Astrocyte (in vitro differentiated cells and primary cell): ENCODE data around the gene GET3. TPM values are rescaled to one million over a fixed set of nuclear protein-coding genes. Genes with fewer than 3 reads are reported as not detected.
"Not testable (repeated sequence)": the region's sequence is repeated elsewhere in the genome, so short reads cannot be mapped to it uniquely, and the experiment has no call there.

Experiments
- DNase-seq: peaks from one replicate; pipeline ENCODE4 v3.0.0-alpha.2; 2010; ENCODE audit warnings: low read depth
- FAIRE-seq: peaks from 2 replicates; lab custom pipeline; 2011; peaks lifted over from hg19 to GRCh38; lab: Jason Lieb, UNC
- H2AFZ ChIP-seq: 2 replicates; pipeline ENCODE4 v1.6.0; 2012; ENCODE audit warnings: low read depth, low read length, inconsistent platforms
- H3K27ac ChIP-seq: 2 replicates; pipeline ENCODE4 v1.5.1; 2011; ENCODE audit warnings: low read depth, low read length, inconsistent platforms
- H3K27me3 ChIP-seq: 2 replicates; pipeline ENCODE4 v1.6.0; 2011; ENCODE audit warnings: low read length, inconsistent platforms; ENCODE audit not compliant: insufficient read depth
- H3K36me3 ChIP-seq: 2 replicates; pipeline ENCODE4 v1.5.1; 2011; ENCODE audit warnings: low read length, inconsistent platforms; ENCODE audit not compliant: insufficient read depth
- H3K4me1 ChIP-seq: 2 replicates; pipeline ENCODE4 v1.5.1; 2011; ENCODE audit warnings: low read length, inconsistent platforms; ENCODE audit not compliant: insufficient read depth
- H3K4me2 ChIP-seq: 2 replicates; pipeline ENCODE4 v1.6.0; 2012; ENCODE audit warnings: low read length, inconsistent platforms
- H3K4me3 ChIP-seq: 2 replicates; pipeline ENCODE4 v1.5.1; 2011; ENCODE audit warnings: low read depth, mild to moderate bottlenecking, low read length, inconsistent platforms; ENCODE audit not compliant: insufficient read depth
- H3K79me2 ChIP-seq: 2 replicates; pipeline ENCODE4 v1.6.0; 2012; ENCODE audit warnings: mild to moderate bottlenecking, low read length, inconsistent platforms; ENCODE audit not compliant: insufficient read depth
- H3K9ac ChIP-seq: 2 replicates; pipeline ENCODE4 v1.6.0; 2012; ENCODE audit warnings: mild to moderate bottlenecking, low read length, inconsistent platforms
- H3K9me3 ChIP-seq: 2 replicates; pipeline ENCODE4 v1.5.1; 2012; ENCODE audit warnings: low read depth, mild to moderate bottlenecking, low read length, inconsistent platforms; ENCODE audit not compliant: insufficient read depth
- H4K20me1 ChIP-seq: 2 replicates; pipeline ENCODE4 v1.6.0; 2012; ENCODE audit warnings: low read length, inconsistent platforms; ENCODE audit not compliant: insufficient read depth
- H3K27ac Mint-ChIP-seq: one replicate; pipeline ENCODE4 v1.8.0; 2021; ENCODE audit warnings: mild to moderate bottlenecking, mixed read lengths; ENCODE audit not compliant: unreplicated experiment
- H3K27me3 Mint-ChIP-seq: one replicate; pipeline ENCODE4 v1.8.0; 2021; ENCODE audit warnings: low read depth, mixed read lengths; ENCODE audit not compliant: unreplicated experiment
- H3K36me3 Mint-ChIP-seq: one replicate; pipeline ENCODE4 v1.8.0; 2021; ENCODE audit warnings: low read depth, mixed read lengths; ENCODE audit not compliant: unreplicated experiment
- H3K4me1 Mint-ChIP-seq: one replicate; pipeline ENCODE4 v1.8.0; 2021; ENCODE audit warnings: low read depth, mixed read lengths; ENCODE audit not compliant: unreplicated experiment
- H3K4me3 Mint-ChIP-seq: one replicate; pipeline ENCODE4 v1.8.0; 2021; ENCODE audit warnings: mild to moderate bottlenecking, moderate library complexity, mixed read lengths; ENCODE audit not compliant: unreplicated experiment
- H3K9me3 Mint-ChIP-seq: one replicate; pipeline ENCODE4 v1.8.0; 2021; ENCODE audit warnings: mild to moderate bottlenecking, mixed read lengths; ENCODE audit not compliant: unreplicated experiment
- CTCF ChIP-seq: IDR thresholded peaks from 2 replicates; pipeline ENCODE4 v1.5.1; 2011; ENCODE audit warnings: low read depth, mild to moderate bottlenecking, inconsistent platforms, low read length, moderate library complexity; ENCODE audit not compliant: insufficient read depth
- EZH2 ChIP-seq: IDR thresholded peaks from 2 replicates; pipeline ENCODE4 v1.6.1; 2012; ENCODE audit warnings: mild to moderate bottlenecking, low read length, inconsistent platforms; ENCODE audit not compliant: insufficient read depth
- total RNA-seq: library from RNA; stranded (reverse); gene quantifications from 2 replicates; pipeline ENCODE4 v1.2.1, GENCODE V29; 2021

GET3 gene
- total RNA-seq, 1 donor from 2014 or later, result 66.8 TPM

- DNase-seq, result peak; percentile 54
- H4K20me1 ChIP-seq, result peaks cover 29% of the 10 kb centered on the region
- no peak for FAIRE-seq
These were observed 13.5 kb upstream of the GET3 start, which contains the start of gene TNPO2 for GRCh38 chr19:12723641-12724426. TNPO2 (minus strand) TSS chr19:12723932; CDS start chr19:12720977, 2,955 bp downstream.

GRCh38 chr19:12725612-12726011, 11.7 kb upstream of the GET3 start:
- FAIRE-seq, H3K9me3 Mint-ChIP-seq, H3K9me3 ChIP-seq, H2AFZ ChIP-seq, H3K27ac Mint-ChIP-seq, H3K4me2 ChIP-seq, H3K27ac ChIP-seq, H3K27me3 Mint-ChIP-seq, H3K4me3 ChIP-seq, DNase-seq, H3K27me3 ChIP-seq, H3K36me3 Mint-ChIP-seq, H3K4me3 Mint-ChIP-seq, H3K9ac ChIP-seq, H3K4me1 ChIP-seq: not testable (repeated sequence)
- peaks cover 11% of the 10 kb centered on the region for H3K4me1 Mint-ChIP-seq
- peaks cover 46% of the 10 kb centered on the region for H3K79me2 ChIP-seq
- peaks cover 30% of the 10 kb centered on the region for H4K20me1 ChIP-seq
- peaks cover 12% of the 10 kb centered on the region for H3K36me3 ChIP-seq

More at GRCh38 chr19:12723641-12724426, 13.5 kb upstream of the GET3 start, which contains the start of gene TNPO2:
- H3K36me3 ChIP-seq, result peaks cover 5% of the 10 kb centered on the region
- H3K27ac ChIP-seq, result peak within 1 kb of the TSS; percentile 86
- peak within 1 kb of the TSS; percentile 89 for H3K9ac ChIP-seq
- Mint-ChIP-seq H3K4me3 (peak within 1 kb of the TSS; percentile 99), H3K4me1 (peaks cover 13% of the 10 kb centered on the region), H3K27ac (peak within 1 kb of the TSS; percentile 97), H3K27me3 (no peaks in the 10 kb centered on the region), H3K9me3 (no peaks in the 10 kb centered on the region), H3K36me3 (peaks cover 4% of the 10 kb centered on the region)
- TF ChIP-seq EZH2 (no peak), CTCF (no peak)
- peak within 1 kb of the TSS; percentile 87 for H2AFZ ChIP-seq
- H3K79me2 ChIP-seq, result peaks cover 53% of the 10 kb centered on the region
- H3K27me3 ChIP-seq, result no peaks in the 10 kb centered on the region
- H3K4me1 ChIP-seq, result peaks cover 14% of the 10 kb centered on the region
- H3K9me3 ChIP-seq, result no peaks in the 10 kb centered on the region
- peak within 1 kb of the TSS; percentile 95 for H3K4me2 ChIP-seq
- peak within 1 kb of the TSS; percentile 92 for H3K4me3 ChIP-seq

- no peak overlapping the region for H3K4me3 Mint-ChIP-seq
- H3K27ac Mint-ChIP-seq, result no peak overlapping the region
These were observed 10.3 kb upstream of the GET3 start for GRCh38 chr19:12726988-12727316.

More at GRCh38 chr19:12726988-12727316, 10.3 kb upstream of the GET3 start:
- peaks cover 6% of the 10 kb centered on the region for H3K4me1 Mint-ChIP-seq
- H3K9me3 ChIP-seq, result no peaks in the 10 kb centered on the region
- no peaks in the 10 kb centered on the region for H3K27me3 ChIP-seq
- H3K79me2 ChIP-seq, result peaks cover 46% of the 10 kb centered on the region
- no peak for DNase-seq
- TF ChIP-seq EZH2 (no peak), CTCF (no peak)
- H3K4me2 ChIP-seq, result no peak overlapping the region
- no peaks in the 10 kb centered on the region for H3K9me3 Mint-ChIP-seq
- no peak overlapping the region for H3K27ac ChIP-seq
- no peak overlapping the region for H3K9ac ChIP-seq
- H3K36me3 Mint-ChIP-seq, result peaks cover 14% of the 10 kb centered on the region
- H3K4me3 ChIP-seq, result no peak overlapping the region
- H2AFZ ChIP-seq, result no peak overlapping the region
- H3K27me3 Mint-ChIP-seq, result no peaks in the 10 kb centered on the region
- FAIRE-seq, result no peak
- peaks cover 34% of the 10 kb centered on the region for H4K20me1 ChIP-seq
- peaks cover 19% of the 10 kb centered on the region for H3K36me3 ChIP-seq
- peaks cover 4% of the 10 kb centered on the region for H3K4me1 ChIP-seq
